DND-41 (cell line): ENCODE measurements around the gene SERPIND1.
"Not testable (repeated sequence)": the region's sequence is repeated elsewhere in the genome, so short reads cannot be mapped to it uniquely, and the experiment has no call there.

Source experiments
- CTCF ChIP-seq: IDR thresholded peaks from 2 replicates; pipeline ENCODE4 v1.5.1; 2012; ENCODE audit warnings: borderline replicate concordance, low read length, moderate library complexity, mild to moderate bottlenecking; ENCODE audit not compliant: poor library complexity, severe bottlenecking; ENCODE audit errors: extremely low read depth
- EZH2 ChIP-seq: IDR thresholded peaks from 3 replicates; pipeline ENCODE4 v1.6.1; 2012; ENCODE audit warnings: borderline replicate concordance, low read depth, mild to moderate bottlenecking, moderate library complexity, low read length, inconsistent platforms; ENCODE audit not compliant: severe bottlenecking

GRCh38 chr22:20825216-20825615 is 51.3 kb downstream of the SERPIND1 start:
- not testable (repeated sequence) for TF ChIP-seq CTCF, EZH2
